ENCODE measurements around the gene USP5. TPM values are rescaled to one million over a fixed set of nuclear protein-coding genes. Genes with fewer than 3 reads are reported as not detected.

The USP5 gene
- total RNA-seq, 2 experiments from 2014 or later, result 98.8 to 129 TPM

DNA sequence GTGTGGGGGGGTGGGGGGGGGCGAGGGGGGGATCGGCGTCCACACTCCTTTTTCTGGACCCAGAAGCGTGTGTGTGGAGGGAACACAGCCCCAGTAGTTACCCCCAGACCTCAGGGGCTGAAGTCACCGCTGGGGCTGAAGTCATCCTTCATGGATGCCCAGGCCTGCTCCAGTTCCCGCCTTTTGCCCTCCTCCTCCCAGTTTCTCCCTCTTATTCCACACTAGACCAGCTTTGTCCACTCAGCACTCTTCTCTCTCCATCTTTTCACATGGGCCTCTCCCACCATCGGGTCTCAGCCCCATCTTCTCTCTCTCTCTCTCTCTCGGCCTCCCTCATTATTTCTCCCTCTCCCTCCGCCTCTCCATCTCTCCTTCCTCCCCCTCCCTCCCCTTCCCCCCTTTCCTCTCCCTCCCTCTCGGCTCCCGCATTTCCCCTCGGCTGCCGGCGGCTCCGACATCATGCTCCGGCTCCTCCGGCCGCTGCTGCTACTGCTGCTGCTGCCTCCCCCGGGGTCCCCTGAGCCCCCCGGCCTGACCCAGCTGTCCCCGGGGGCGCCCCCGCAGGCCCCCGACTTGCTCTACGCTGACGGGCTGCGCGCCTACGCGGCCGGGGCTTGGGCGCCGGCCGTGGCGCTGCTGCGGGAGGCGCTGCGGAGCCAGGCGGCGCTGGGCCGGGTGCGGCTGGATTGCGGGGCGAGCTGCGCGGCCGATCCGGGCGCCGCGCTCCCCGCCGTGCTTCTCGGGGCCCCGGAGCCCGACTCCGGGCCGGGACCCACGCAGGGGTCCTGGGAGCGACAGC lies 23.8 kb upstream of the USP5 start, which contains the start of gene P3H3:
Gene P3H3, plus strand, starts transcription at position 426 of the 799 bp plus-strand sequence. Its CDS starts 34 bp downstream, at position 460.
- CTCF ChIA-PET, result interaction anchor here (0.8 to 10.4 kb wide), 11 partner anchors 9 to 139 kb away, joined by 3 to 120 read pairs (median 5); partner anchors contain the start of genes GNB3, LAG3, MLF2 and USP5
- Mint-ChIP-seq H3K27me3 (peaks cover 75% of the 10 kb centered on the region), H3K36me3 (no peaks in the 10 kb centered on the region), H3K27ac (no peak within 1 kb of the TSS), H3K9me3 (ENCODE audit: low read depth) (no peaks in the 10 kb centered on the region), H3K4me1 (peaks cover 19% of the 10 kb centered on the region), H3K4me3 (peak within 1 kb of the TSS; percentile 68)
- DNase-seq (no peak), ATAC-seq (peak; percentile 49)

DNA sequence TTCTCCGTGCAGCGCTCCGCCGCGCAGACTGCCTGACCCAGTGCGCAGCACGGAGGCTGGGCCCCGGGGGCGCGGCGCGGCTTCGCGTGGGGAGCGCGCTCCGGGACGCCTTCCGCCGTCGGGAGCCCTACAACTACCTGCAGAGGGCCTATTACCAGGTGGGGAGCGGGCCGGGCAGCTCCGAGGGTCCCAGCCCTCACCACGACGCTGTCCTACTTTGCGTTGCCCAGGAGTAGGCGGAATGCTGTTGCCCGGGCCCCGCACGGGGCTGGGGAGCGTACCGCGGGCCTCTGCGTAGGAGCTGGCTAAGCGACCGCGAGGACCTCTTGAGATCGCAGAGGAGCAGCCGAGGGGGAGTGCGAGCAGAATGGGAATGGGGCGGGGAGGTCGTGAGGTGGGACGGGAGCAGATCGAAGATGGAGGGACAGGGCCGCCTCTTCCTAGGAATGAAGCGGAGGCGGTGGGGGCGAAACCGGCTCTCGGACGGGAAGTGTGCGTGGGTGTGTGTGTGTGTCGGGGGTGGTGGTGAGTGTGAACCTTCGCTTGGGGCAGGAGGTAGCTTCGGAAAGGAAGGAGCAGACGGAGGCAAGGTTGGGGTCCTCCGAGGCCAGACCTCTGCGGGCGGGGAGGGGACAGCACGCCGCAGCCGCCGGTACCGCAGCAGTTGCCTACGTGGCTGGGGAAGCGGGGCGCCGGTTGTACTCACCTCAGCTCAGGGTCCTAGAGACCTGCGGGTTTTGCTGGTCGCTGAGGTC lies 23.0 kb upstream of the USP5 start:
- CTCF ChIA-PET, result interaction anchor here (0.7 to 10.4 kb wide), 15 partner anchors 8 to 265 kb away, joined by 3 to 120 read pairs (median 4); partner anchors contain the start of genes GNB3, LAG3, MLF2 and USP5
- peak; percentile 54 for ATAC-seq
- no peak for DNase-seq
- H3K4me3 Mint-ChIP-seq, result peak overlapping the region; percentile 68
- no peak overlapping the region for H3K27ac Mint-ChIP-seq
- H3K9me3 Mint-ChIP-seq (ENCODE audit: low read depth), result no peaks in the 10 kb centered on the region
- peaks cover 19% of the 10 kb centered on the region for H3K4me1 Mint-ChIP-seq
- peaks cover 69% of the 10 kb centered on the region for H3K27me3 Mint-ChIP-seq
- no peaks in the 10 kb centered on the region for H3K36me3 Mint-ChIP-seq

DNA sequence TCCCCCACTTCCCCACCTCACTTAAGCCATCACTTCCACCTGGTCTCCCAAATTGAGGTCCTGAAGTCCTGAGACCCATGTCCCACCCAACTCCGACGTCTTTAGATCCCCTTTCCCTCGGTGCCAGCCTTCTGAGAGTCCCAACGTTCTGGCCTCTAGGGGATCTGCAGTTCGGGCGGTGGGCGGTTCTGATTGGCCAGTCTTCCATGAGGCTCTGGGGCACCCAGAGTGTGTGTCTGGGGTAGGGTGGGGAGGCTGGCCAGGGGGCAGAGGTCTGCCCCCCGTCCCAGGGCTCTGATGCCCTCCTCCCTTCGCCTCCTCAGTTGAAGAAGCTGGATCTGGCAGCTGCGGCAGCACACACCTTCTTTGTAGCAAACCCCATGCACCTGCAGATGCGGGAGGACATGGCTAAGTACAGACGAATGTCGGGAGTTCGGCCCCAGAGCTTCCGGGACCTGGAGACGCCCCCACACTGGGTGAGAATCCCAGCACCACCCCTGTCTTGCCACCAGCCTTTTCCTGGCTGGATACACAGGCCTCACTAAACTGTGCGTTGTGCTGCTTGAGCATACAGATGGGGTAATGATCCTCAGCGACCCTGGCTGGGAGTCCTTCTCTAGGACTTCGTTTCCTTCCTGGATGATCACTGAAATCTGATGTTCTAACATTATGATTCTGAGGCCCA lies 22.3 kb upstream of the USP5 start:
- no peak overlapping the region for H3K27ac Mint-ChIP-seq
- H3K36me3 Mint-ChIP-seq, result no peaks in the 10 kb centered on the region

DNA sequence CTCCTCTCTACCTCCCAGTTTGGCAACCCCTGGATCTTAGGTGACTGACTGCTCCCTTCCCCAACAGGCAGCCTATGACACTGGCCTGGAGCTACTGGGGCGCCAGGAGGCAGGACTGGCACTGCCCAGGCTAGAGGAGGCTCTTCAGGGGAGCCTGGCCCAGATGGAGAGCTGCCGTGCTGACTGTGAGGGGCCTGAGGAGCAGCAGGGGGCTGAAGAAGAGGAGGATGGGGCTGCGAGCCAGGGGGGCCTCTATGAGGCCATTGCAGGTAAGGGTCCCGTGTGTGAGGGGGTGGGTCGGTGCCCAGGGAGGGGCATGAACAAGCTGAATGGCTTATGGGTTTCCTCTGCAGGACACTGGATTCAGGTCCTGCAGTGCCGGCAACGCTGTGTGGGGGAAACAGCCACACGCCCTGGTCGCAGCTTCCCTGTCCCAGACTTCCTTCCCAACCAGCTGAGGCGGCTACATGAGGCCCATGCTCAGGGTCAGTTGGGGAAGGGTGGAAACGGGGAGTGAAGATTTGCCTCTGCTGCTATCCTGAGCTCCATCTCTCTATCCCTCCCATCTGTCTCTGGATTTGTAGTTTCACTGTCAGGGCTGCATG lies 21.6 kb upstream of the USP5 start:
- CTCF ChIA-PET, result interaction anchor here (0.7 to 8.0 kb wide), 8 partner anchors 9 to 266 kb away, joined by 3 to 60 read pairs (median 4); partner anchors contain the start of genes GPR162, MLF2 and PTPN6
- peaks cover 18% of the 10 kb centered on the region for H3K4me1 Mint-ChIP-seq
- peaks cover 57% of the 10 kb centered on the region for H3K27me3 Mint-ChIP-seq
- no peak overlapping the region for H3K4me3 Mint-ChIP-seq
- ATAC-seq, result no peak
- no peak overlapping the region for H3K27ac Mint-ChIP-seq
- no peaks in the 10 kb centered on the region for H3K36me3 Mint-ChIP-seq
- DNase-seq, result no peak
- H3K9me3 Mint-ChIP-seq (ENCODE audit: low read depth), result no peaks in the 10 kb centered on the region

More for the DNA sequence above, 22.3 kb upstream of the USP5 start:
- H3K4me1 Mint-ChIP-seq, result peaks cover 21% of the 10 kb centered on the region
- no peaks in the 10 kb centered on the region for H3K9me3 Mint-ChIP-seq (ENCODE audit: low read depth)
- CTCF ChIA-PET, result interaction anchor here (0.7 to 10.4 kb wide), 16 partner anchors 8 to 266 kb away, joined by 3 to 120 read pairs (median 4); partner anchors contain the start of genes GNB3, GPR162, MLF2 and USP5
- H3K4me3 Mint-ChIP-seq, result peak overlapping the region; percentile 68
- DNase-seq (no peak), ATAC-seq (no peak)
- peaks cover 64% of the 10 kb centered on the region for H3K27me3 Mint-ChIP-seq

DNA sequence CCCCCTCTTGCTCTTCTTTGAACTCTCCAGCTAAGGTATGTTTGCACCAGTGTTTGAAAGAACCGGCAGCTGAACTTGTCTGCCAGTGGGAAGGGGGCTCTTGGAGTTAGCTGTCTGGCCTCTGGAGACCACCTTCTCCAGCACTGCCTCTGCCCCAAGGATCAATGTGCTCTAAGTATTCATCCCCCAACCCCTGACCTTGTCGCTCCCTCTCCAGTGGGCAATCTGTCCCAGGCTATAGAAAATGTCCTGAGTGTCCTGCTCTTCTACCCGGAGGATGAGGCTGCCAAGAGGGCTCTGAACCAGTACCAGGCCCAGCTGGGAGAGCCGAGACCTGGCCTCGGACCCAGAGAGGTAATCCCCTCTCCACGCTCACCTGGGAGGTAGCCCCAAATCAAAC lies 21.0 kb upstream of the USP5 start:
- Mint-ChIP-seq H3K27me3 (peaks cover 54% of the 10 kb centered on the region), H3K36me3 (no peaks in the 10 kb centered on the region), H3K4me3 (no peak overlapping the region), H3K27ac (no peak overlapping the region), H3K4me1 (peaks cover 19% of the 10 kb centered on the region), H3K9me3 (ENCODE audit: low read depth) (no peaks in the 10 kb centered on the region)
- CTCF ChIA-PET, result interaction anchor here (0.7 to 6.5 kb wide), 7 partner anchors 9 to 119 kb away, joined by 3 to 60 read pairs (median 4); partner anchors contain the start of genes GPR162, MLF2 and PTPN6
- DNase-seq, result no peak
- ATAC-seq, result no peak

DNA sequence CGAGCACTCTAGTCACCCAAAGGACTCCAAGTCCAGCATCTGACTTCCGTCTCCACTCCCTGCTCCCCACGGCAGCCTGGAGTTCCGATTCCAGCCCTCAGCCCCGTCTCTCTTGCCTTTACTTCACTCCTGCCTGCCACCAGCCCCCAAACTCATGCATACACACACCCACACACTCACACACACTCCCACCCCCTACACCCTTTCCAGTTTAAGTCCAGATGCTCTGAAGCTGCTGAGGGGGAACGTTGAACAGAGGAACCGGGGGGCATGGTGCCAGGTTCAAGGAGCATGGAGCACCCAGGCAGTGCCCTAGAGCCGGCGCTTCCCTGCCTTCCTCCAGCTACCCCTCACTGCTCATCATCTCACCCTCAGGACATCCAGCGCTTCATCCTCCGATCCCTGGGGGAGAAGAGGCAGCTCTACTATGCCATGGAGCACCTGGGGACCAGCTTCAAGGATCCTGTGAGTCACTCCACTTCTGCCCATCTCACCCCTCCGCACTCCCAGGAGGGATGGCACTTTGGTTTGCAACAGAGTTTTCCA lies 20.4 kb upstream of the USP5 start:
- H3K27ac Mint-ChIP-seq, result no peak overlapping the region

DNA sequence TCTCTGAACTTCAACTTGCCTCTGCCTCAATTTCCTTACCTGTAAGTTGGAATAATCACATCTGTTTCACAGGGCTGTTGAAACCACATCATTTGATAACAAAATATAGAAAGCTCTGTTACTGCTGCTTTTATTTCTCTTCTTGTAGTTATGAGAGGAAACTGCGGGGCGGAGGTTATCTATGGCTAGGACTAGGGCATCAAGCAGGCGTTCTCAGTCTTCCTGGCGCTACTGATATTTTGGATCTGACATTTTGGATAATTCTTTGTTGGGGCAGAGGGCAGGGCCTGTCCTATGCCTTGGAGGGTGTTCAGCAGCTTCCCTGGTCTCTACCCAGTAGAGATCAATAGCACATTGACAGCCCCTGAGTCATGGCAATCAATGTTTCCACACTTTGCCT lies 19.8 kb upstream of the USP5 start:
- ATAC-seq (no peak), DNase-seq (no peak)
- Mint-ChIP-seq H3K4me3 (no peak overlapping the region), H3K27ac (no peak overlapping the region), H3K27me3 (peaks cover 43% of the 10 kb centered on the region), H3K4me1 (peaks cover 19% of the 10 kb centered on the region), H3K36me3 (no peaks in the 10 kb centered on the region), H3K9me3 (ENCODE audit: low read depth) (no peaks in the 10 kb centered on the region)
- CTCF ChIA-PET, result interaction anchor here (0.8 to 6.6 kb wide), 8 partner anchors 11 to 162 kb away, joined by 3 to 60 read pairs (median 8); partner anchors contain the start of genes CDCA3, GPR162, MLF2 and TPI1

More for the DNA sequence above, 20.4 kb upstream of the USP5 start:
- DNase-seq, result no peak
- Mint-ChIP-seq H3K4me3 (no peak overlapping the region), H3K9me3 (ENCODE audit: low read depth) (no peaks in the 10 kb centered on the region), H3K4me1 (peaks cover 19% of the 10 kb centered on the region), H3K27me3 (peaks cover 49% of the 10 kb centered on the region), H3K36me3 (no peaks in the 10 kb centered on the region)
- no peak for ATAC-seq
- CTCF ChIA-PET, result interaction anchor here (1.7 to 6.6 kb wide), 6 partner anchors 10 to 85 kb away, joined by 4 to 60 read pairs (median 21); partner anchors contain the start of genes CDCA3, GPR162, MLF2 and TPI1

DNA sequence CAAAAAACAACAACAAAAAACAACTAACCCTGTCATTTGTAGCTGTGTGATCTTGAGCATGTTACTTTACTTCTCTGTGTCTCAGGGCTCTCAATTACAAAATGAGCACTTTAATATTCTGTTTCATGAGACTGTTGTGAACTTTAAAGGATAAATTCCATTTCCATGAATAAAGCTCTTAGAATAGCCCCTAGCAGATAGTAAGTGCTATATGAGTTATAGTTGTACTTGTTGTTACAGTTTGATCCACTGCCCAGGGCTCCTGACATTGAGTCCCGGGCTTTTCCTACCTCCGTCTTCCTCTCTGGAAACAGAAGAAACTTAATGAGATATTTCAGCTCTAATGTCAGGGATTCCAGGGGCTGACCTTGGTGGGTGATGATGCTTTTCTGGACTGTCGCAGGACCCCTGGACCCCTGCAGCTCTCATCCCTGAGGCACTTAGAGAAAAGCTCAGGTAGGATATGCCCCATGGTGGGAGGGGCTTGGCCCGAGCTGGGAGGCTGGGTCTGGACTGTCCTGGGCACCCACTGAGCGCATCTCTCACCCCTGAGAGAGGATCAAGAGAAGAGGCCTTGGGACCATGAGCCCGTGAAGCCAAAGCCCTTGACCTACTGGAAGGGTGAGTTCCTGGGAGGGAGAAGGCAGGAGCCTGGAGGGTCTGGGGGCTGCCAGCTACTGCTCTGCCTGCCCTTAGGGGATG lies 18.6 kb upstream of the USP5 start:
- H3K27me3 Mint-ChIP-seq, result peaks cover 34% of the 10 kb centered on the region
- no peak overlapping the region for H3K4me3 Mint-ChIP-seq
- H3K36me3 Mint-ChIP-seq, result no peaks in the 10 kb centered on the region
- H3K4me1 Mint-ChIP-seq, result peaks cover 12% of the 10 kb centered on the region
- no peak overlapping the region for H3K27ac Mint-ChIP-seq
- DNase-seq, result no peak
- no peaks in the 10 kb centered on the region for H3K9me3 Mint-ChIP-seq (ENCODE audit: low read depth)
- ATAC-seq, result no peak
- CTCF ChIA-PET, result interaction anchor here (0.8 to 7.9 kb wide), 13 partner anchors 7 to 295 kb away, joined by 3 to 61 read pairs (median 6); partner anchors contain the start of genes CDCA3, GPR162, MLF2 and P3H3

DNA sequence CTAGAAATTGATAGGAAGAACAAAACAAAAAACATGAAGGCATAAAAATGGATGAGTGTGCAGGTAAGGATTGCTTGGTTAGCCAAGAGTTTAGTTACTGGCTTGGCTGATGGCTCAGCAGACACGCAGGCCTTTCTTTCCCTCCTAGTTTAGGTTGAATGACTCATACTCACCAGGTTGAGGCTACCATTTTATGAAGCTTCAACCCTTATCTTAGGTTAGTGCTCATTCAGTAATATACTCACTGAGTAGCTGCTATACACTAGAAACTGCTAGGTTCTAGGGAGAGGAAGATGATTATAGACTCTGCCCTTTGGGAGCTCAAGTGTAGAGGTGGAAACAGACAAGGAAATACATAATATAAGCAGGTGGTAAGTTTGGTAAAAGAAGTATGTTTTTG lies 17.7 kb upstream of the USP5 start:
- CTCF ChIA-PET, result interaction anchor here (0.5 to 7.9 kb wide), 18 partner anchors 8 to 296 kb away, joined by 3 to 61 read pairs (median 6); partner anchors contain the start of genes CDCA3, GPR162, MLF2 and P3H3
- Mint-ChIP-seq H3K4me3 (no peak overlapping the region), H3K27me3 (peaks cover 29% of the 10 kb centered on the region), H3K27ac (no peak overlapping the region), H3K9me3 (ENCODE audit: low read depth) (no peaks in the 10 kb centered on the region), H3K4me1 (peaks cover 8% of the 10 kb centered on the region), H3K36me3 (no peaks in the 10 kb centered on the region)
- ATAC-seq (peak; percentile 31), DNase-seq (no peak)

DNA sequence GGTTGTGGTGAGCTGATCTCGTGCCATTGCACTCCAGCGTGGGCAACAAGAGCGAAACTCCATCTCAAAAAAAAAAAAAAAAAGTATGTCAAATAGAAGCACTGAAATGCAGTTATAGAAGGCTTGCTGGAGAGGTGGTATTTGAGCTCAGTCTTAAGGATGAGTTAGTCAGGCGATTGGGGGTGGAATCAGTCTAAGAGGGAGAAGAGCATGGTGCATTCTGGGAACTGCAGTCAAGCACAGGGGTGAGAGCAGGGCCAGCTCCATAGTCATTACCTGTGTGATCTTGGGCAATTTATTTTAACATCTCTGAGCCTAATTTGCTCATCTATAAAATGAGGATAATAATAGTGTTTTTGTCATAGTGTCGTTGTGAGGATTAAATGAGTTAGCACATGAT lies 17.1 kb upstream of the USP5 start:
- Mint-ChIP-seq H3K27ac (no peak overlapping the region), H3K4me3 (no peak overlapping the region), H3K9me3 (ENCODE audit: low read depth) (no peaks in the 10 kb centered on the region), H3K36me3 (no peaks in the 10 kb centered on the region), H3K4me1 (peaks cover 5% of the 10 kb centered on the region), H3K27me3 (peaks cover 23% of the 10 kb centered on the region)
- CTCF ChIA-PET, result interaction anchor here (0.7 to 7.9 kb wide), 16 partner anchors 9 to 126 kb away, joined by 3 to 61 read pairs (median 6); partner anchors contain the start of genes CDCA3, GPR162, MLF2 and P3H3
- DNase-seq, result no peak
- no peak for ATAC-seq

DNA sequence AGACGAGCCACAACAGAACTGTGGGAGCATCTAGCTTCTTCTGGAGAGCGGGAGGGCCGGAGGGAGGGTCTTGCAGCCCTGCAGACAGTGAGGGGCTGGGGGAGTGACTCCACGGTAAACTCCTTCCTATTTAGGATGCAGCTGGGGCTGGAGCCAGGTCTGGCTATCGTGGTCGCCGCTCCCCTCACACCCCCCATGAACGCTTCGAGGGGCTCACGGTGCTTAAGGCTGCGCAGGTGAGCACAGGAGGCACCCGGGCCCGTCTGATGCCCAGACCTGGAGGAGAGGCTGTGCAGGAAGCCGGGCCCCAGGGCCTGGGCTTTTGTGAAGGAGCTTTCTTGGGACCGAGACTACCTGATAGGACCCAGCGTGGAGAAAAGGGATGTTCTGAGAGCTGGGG lies 15.1 kb upstream of the USP5 start:
- Mint-ChIP-seq H3K27ac (no peak overlapping the region), H3K4me3 (no peak overlapping the region), H3K9me3 (ENCODE audit: low read depth) (no peaks in the 10 kb centered on the region), H3K4me1 (peaks cover 5% of the 10 kb centered on the region), H3K36me3 (no peaks in the 10 kb centered on the region), H3K27me3 (peaks cover 4% of the 10 kb centered on the region)
- DNase-seq (no peak), ATAC-seq (no peak)
- CTCF ChIA-PET, result interaction anchor here (0.7 to 7.9 kb wide), 8 partner anchors 11 to 283 kb away, joined by 3 to 61 read pairs (median 8); partner anchors contain the start of genes CDCA3, MLF2, P3H3 and TPI1

Data from activated CD8-positive, alpha-beta memory T cell treated with anti-CD3 and anti-CD28 coated beads, Interleukin-2, amount 10 ng/mL, durations not matched to agents 7 days and 5 days (primary cell).